K562 (cell line): ENCODE data around the gene SIGLEC6. TPM values are rescaled to one million over a fixed set of nuclear protein-coding genes. Genes with fewer than 3 reads are reported as not detected.

Experiments
- CBFA2T3 ChIP-seq: fragments of 450-650 bp; IDR thresholded peaks from 2 replicates; pipeline ENCODE4 v1.6.1; 2017
- CCNT2 ChIP-seq: IDR thresholded peaks from 2 replicates; pipeline ENCODE4 v1.6.1; 2011; ENCODE audit warnings: borderline replicate concordance, low read depth, mild to moderate bottlenecking, moderate library complexity, mixed read lengths, low read length; ENCODE audit not compliant: insufficient read length; ENCODE audit errors: extremely low read depth
- CGGBP1 ChIP-seq: fragments of 250-450 bp; sonication (Bioruptor Pico); IDR thresholded peaks from 2 replicates; pipeline ENCODE4 v1.9.0; 2021; ENCODE audit warnings: mild to moderate bottlenecking
- CREB3L1 ChIP-seq: fragments of 450-650 bp; IDR thresholded peaks from 2 replicates; pipeline ENCODE4 v1.6.1; 2014; ENCODE audit warnings: low read depth, mild to moderate bottlenecking, moderate library complexity, borderline replicate concordance
- CSDE1 ChIP-seq, 2 experiments: fragments of 450-650 bp; IDR thresholded peaks; 2 replicates each; pipeline ENCODE4 v1.6.1; 2016; ENCODE audit warnings: mild to moderate bottlenecking in 1 of 2
- DACH1 ChIP-seq: fragments of 450-650 bp; IDR thresholded peaks from 2 replicates; pipeline ENCODE4 v1.6.1; 2018; ENCODE audit not compliant: partially characterized antibody
- E2F4 ChIP-seq: sonication (generic); formaldehyde crosslinking; IDR thresholded peaks from 2 replicates; pipeline ENCODE4 v1.8.0; 2022; ENCODE audit warnings: mild to moderate bottlenecking, low read depth, missing genetic modification reagents
- EP300 ChIP-seq: IDR thresholded peaks from 2 replicates; pipeline ENCODE4 v1.6.1; 2012; ENCODE audit warnings: low read length, improper control_type of control experiment
- HMG20B ChIP-seq: fragments of 250-450 bp; sonication (Bioruptor Pico); IDR thresholded peaks from 2 replicates; pipeline ENCODE4 v1.5.0; 2021; ENCODE audit warnings: mild to moderate bottlenecking
- NCOA1 ChIP-seq: fragments of 450-650 bp; IDR thresholded peaks from 2 replicates; pipeline ENCODE4 v1.6.1; 2016; ENCODE audit warnings: low read depth
- NCOR1 ChIP-seq: fragments of 450-650 bp; IDR thresholded peaks from 2 replicates; pipeline ENCODE4 v1.6.1; 2016; ENCODE audit warnings: mild to moderate bottlenecking, moderate library complexity
- NR4A1 ChIP-seq, 2 experiments: fragments of 250-450 bp in 1 of 2; fragments of 450-650 bp in 1 of 2; sonication (Bioruptor Pico) in 1 of 2; IDR thresholded peaks; 2 replicates each; pipeline versions ENCODE4 v1.4.0 to v1.6.1; 2016 to 2020; ENCODE audit warnings: mild to moderate bottlenecking in 2 of 2, missing compliant biosample characterization in 1 of 2, missing genetic modification characterization in 1 of 2, moderate library complexity in 1 of 2
- NUFIP1 ChIP-seq: fragments of 450-650 bp; IDR thresholded peaks from 2 replicates; pipeline ENCODE4 v1.6.1; 2018; ENCODE audit not compliant: partially characterized antibody
- PATZ1 ChIP-seq: fragments of 250-450 bp; sonication (Bioruptor Pico); IDR thresholded peaks from 2 replicates; pipeline ENCODE4 v1.5.0; 2020; ENCODE audit warnings: mild to moderate bottlenecking, borderline replicate concordance
- PTTG1 ChIP-seq: fragments of 450-650 bp; IDR thresholded peaks from 2 replicates; pipeline ENCODE4 v1.6.1; 2016; ENCODE audit warnings: low read depth, mild to moderate bottlenecking, missing genetic modification characterization, missing compliant biosample characterization
- SMARCE1 ChIP-seq: fragments of 450-650 bp; IDR thresholded peaks from 2 replicates; pipeline ENCODE4 v1.7.1; 2016; ENCODE audit warnings: mild to moderate bottlenecking
- TARDBP ChIP-seq: fragments of 450-650 bp; IDR thresholded peaks from 2 replicates; pipeline ENCODE4 v1.6.1; 2016
- ZBTB11 ChIP-seq, 3 experiments: fragments of 200-800 bp in 1 of 3; fragments of 250-450 bp in 1 of 3; fragments of 450-650 bp in 1 of 3; sonication (Bioruptor Pico) in 1 of 3; sonication (Bioruptor generic) in 1 of 3; formaldehyde crosslinking in 1 of 3; IDR thresholded peaks; 2 replicates each; pipeline versions ENCODE4 v1.6.1 to v1.8.0; 2016 to 2022; ENCODE audit warnings: mild to moderate bottlenecking in 2 of 3, missing genetic modification characterization in 2 of 3, missing compliant biosample characterization in 1 of 3, moderate library complexity in 1 of 3
- ZNF24 ChIP-seq: fragments of 450-650 bp; IDR thresholded peaks from 2 replicates; pipeline ENCODE4 v1.6.1; 2016
- ZNF263 ChIP-seq: sonication (generic); formaldehyde crosslinking; IDR thresholded peaks from 2 replicates; pipeline ENCODE4 v1.8.0; 2022; ENCODE audit warnings: mild to moderate bottlenecking, missing genetic modification reagents, borderline replicate concordance
- polyA plus RNA-seq, 8 experiments: library from polyadenylated mRNA; depleted of rRNA in 4 of 8; stranded (reverse) in 5 of 8; unstranded in 3 of 8; fragments of >200 nt; fragmentation: Nextera tagmentation in 2 of 8; fragmentation: Illumina TruSeq in 1 of 8; extraction: Ambion mirVana in 2 of 8; extraction: Trizol in 1 of 8; gene quantifications; 2 replicates each; pipeline versions ENCODE4 v1.2.1 to v1.2.3, GENCODE V29; 2011 to 2014; ENCODE audit warnings: inconsistent platforms in 1 of 8, missing spikeins in 1 of 8
- total RNA-seq, 7 experiments: library from RNA; depleted of rRNA in 6 of 7; stranded (reverse); fragments of >200 nt in 6 of 7; fragmentation: Illumina TruSeq in 2 of 7; extraction: Trizol in 2 of 7; gene quantifications; 2 replicates each; pipeline versions ENCODE4 v1.2.1 to v1.2.3, GENCODE V29; 2011 to 2021; ENCODE audit warnings: low replicate concordance in 1 of 7

The SIGLEC6 gene
- total and polyA plus RNA-seq, 9 of the 15 experiments (the other 6 are each of a cell fraction or from before 2014, with no cell fraction given): 0.03 to 17.5 (median 0.71) TPM

- TF ChIP-seq ZBTB11 (CRISPR knock-in tag; IDR thresholded peaks at IDR 0.05) (peak in 1 of 3 experiments; percentile 46; a peak in 1 of 6 replicates), SMARCE1 (peak; percentile 62; the same call in 1 of the 2 replicates), NCOA1 (no peak), NR4A1 (CRISPR knock-in tag; IDR thresholded peaks at IDR 0.05) (no peak), NR4A1 (tag; IDR thresholded peaks at IDR 0.05) (0 out of 2 replicates have a peak, but pooled peaks have one; percentile 30), CCNT2 (no peak), CGGBP1 (CRISPR knock-in tag) (no peak), PTTG1 (tag) (no peak), CSDE1 (IDR thresholded peaks at IDR 0.05) (no peak), CBFA2T3 (peak; percentile 62; the same call in 1 of the 2 replicates), DACH1 (no peak), NUFIP1 (no peak), HMG20B (CRISPR knock-in tag) (no peak), E2F4 (CRISPR knock-in tag) (no peak), ZNF263 (CRISPR knock-in tag) (peak; percentile 77), NCOR1 (peak; percentile 64), PATZ1 (CRISPR knock-in tag) (0 out of 2 replicates have a peak, but pooled peaks have one; percentile 55), EP300 (peak; percentile 78), TARDBP (no peak), CREB3L1 (no peak), ZNF24 (no peak)
Measured at GRCh38 chr19:51470966-51471365, 60.5 kb downstream of the SIGLEC6 start (continued).
